GM23248 (cell line): ENCODE results near the gene AHRR. TPM values are rescaled to one million over a fixed set of nuclear protein-coding genes. Genes with fewer than 3 reads are reported as not detected.

ENCODE experiments used
- DNase-seq: peaks from one replicate; pipeline ENCODE4 v3.0.0-alpha.2; 2015
- H2AFZ ChIP-seq: fragments of 200-600 bp; sonication (generic); 2 replicates; pipeline ENCODE4 v1.6.1; 2016; ENCODE audit warnings: antibody characterized with exemption
- H3F3A ChIP-seq: fragments of 200-600 bp; sonication (generic); 2 replicates; pipeline ENCODE4 v1.6.1; 2016; ENCODE audit warnings: mild to moderate bottlenecking, antibody characterized with exemption, mixed run types; ENCODE audit not compliant: insufficient read depth
- H3K27ac ChIP-seq: fragments of 200-600 bp; sonication (generic); 2 replicates; pipeline ENCODE4 v1.5.1; 2016; ENCODE audit warnings: mild to moderate bottlenecking
- H3K27me3 ChIP-seq: fragments of 200-600 bp; sonication (generic); replicated peaks from 2 replicates; pipeline ENCODE4 v1.6.1; 2016; ENCODE audit warnings: mild to moderate bottlenecking; ENCODE audit not compliant: insufficient read depth
- H3K36me3 ChIP-seq: fragments of 200-600 bp; sonication (generic); 2 replicates; pipeline ENCODE4 v1.6.1; 2016; ENCODE audit warnings: low read depth, mild to moderate bottlenecking
- H3K4me1 ChIP-seq: fragments of 200-600 bp; sonication (generic); 2 replicates; pipeline ENCODE4 v1.6.1; 2016; ENCODE audit warnings: mild to moderate bottlenecking; ENCODE audit not compliant: insufficient read depth
- H3K4me2 ChIP-seq: fragments of 200-600 bp; sonication (generic); one replicate; pipeline ENCODE4 v1.6.1; 2016; ENCODE audit warnings: mild to moderate bottlenecking; ENCODE audit not compliant: unreplicated experiment
- H3K4me3 ChIP-seq: fragments of 200-600 bp; sonication (generic); 2 replicates; pipeline ENCODE4 v1.5.1; 2016; ENCODE audit warnings: mild to moderate bottlenecking
- H3K79me2 ChIP-seq: fragments of 200-600 bp; sonication (generic); 2 replicates; pipeline ENCODE4 v1.6.1; 2016; ENCODE audit warnings: mild to moderate bottlenecking; ENCODE audit not compliant: insufficient read depth
- H3K9ac ChIP-seq: fragments of 200-600 bp; sonication (generic); 2 replicates; pipeline ENCODE4 v1.6.1; 2016; ENCODE audit warnings: mild to moderate bottlenecking
- H3K9me2 ChIP-seq: fragments of 200-600 bp; sonication (generic); 2 replicates; pipeline ENCODE4 v1.6.1; 2016; ENCODE audit warnings: mixed run types, mild to moderate bottlenecking, moderate library complexity; ENCODE audit not compliant: insufficient read depth
- H3K9me3 ChIP-seq: fragments of 200-600 bp; sonication (generic); one replicate; pipeline ENCODE4 v1.6.1; 2017; ENCODE audit warnings: low read depth
- H4K20me1 ChIP-seq: fragments of 200-600 bp; sonication (generic); 2 replicates; pipeline ENCODE4 v1.6.0; 2016; ENCODE audit not compliant: insufficient read depth
- EZH2 ChIP-seq: fragments of 200-600 bp; sonication (generic); IDR thresholded peaks from 2 replicates; pipeline ENCODE4 v1.6.1; 2018; ENCODE audit warnings: antibody characterized with exemption, mild to moderate bottlenecking; ENCODE audit not compliant: insufficient read depth, poor library complexity, severe bottlenecking
- EZH2phosphoT487 ChIP-seq: fragments of 200-600 bp; sonication (generic); IDR thresholded peaks from 2 replicates; pipeline ENCODE4 v1.6.1; 2018; ENCODE audit warnings: antibody characterized with exemption, moderate library complexity, mild to moderate bottlenecking, low read depth; ENCODE audit not compliant: insufficient read depth
- WGBS, 2 experiments: methylation state at CpG; one replicate each; pipeline ENCODE4 v1.1.6; 2015 to 2017; ENCODE audit warnings: low lambda C conversion rate in 2 of 2, low coverage in 1 of 2; ENCODE audit errors: missing lambda C conversion rate in 2 of 2; 5-methylcytosine and 5-hydroxymethylcytosine counted together
- in situ Hi-C: fragments of 300-500 bp; cut with MboI; formaldehyde crosslinking; loops from 2 replicates; pipeline ENCODE4 v1.15.0; 2020
- polyA plus RNA-seq: library from polyadenylated mRNA; unstranded; fragments of >200 nt; fragmentation: Nextera tagmentation; extraction: Ambion mirVana; gene quantifications from 2 replicates; pipeline ENCODE4 v1.2.1, GENCODE V29; 2016
- total RNA-seq: library from RNA; depleted of rRNA; stranded (reverse); fragments of >200 nt; shearing (Covaris generic); gene quantifications from 2 replicates; pipeline ENCODE4 v1.2.3, GENCODE V29; 2014

The AHRR gene
- total and polyA plus RNA-seq, 2 experiments from 2014 or later: 13.2 to 33.7 TPM

- H4K20me1 ChIP-seq: no peaks in the 10 kb centered on the region
- in situ Hi-C loops: no loop called here
- H3K36me3 ChIP-seq: no peaks in the 10 kb centered on the region
- 89 to 96% methylated on average over 18 to 30 of the region's 30 CpGs for WGBS, 2 experiments
- no peak overlapping the region for H3K4me2 ChIP-seq
- H3K79me2 ChIP-seq: peaks cover 36% of the 10 kb centered on the region
- H3K9me2 ChIP-seq: no peaks in the 10 kb centered on the region
- H3K27ac ChIP-seq: no peak overlapping the region
- H3K4me3 ChIP-seq: no peak overlapping the region
- no peak for DNase-seq
- no peaks in the 10 kb centered on the region for H3F3A ChIP-seq
- H3K27me3 ChIP-seq: no peaks in the 10 kb centered on the region
- H3K4me1 ChIP-seq: no peaks in the 10 kb centered on the region
- H2AFZ ChIP-seq: no peak overlapping the region
- H3K9me3 ChIP-seq: no peaks in the 10 kb centered on the region
- TF ChIP-seq EZH2phosphoT487: no peak
- no peak for TF ChIP-seq EZH2
- no peak overlapping the region for H3K9ac ChIP-seq
Measured at GRCh38 chr5:353612-354580, 32.4 kb downstream of the AHRR start.

- Histone ChIP-seq H3K79me2 (peaks cover 30% of the 10 kb centered on the region), H2AFZ (no peak overlapping the region), H3K36me3 (no peaks in the 10 kb centered on the region), H3K4me2 (no peak overlapping the region), H3K4me1 (no peaks in the 10 kb centered on the region), H3K4me3 (no peak overlapping the region), H3K9me2 (no peaks in the 10 kb centered on the region), H3K9me3 (no peaks in the 10 kb centered on the region), H3K27me3 (no peaks in the 10 kb centered on the region), H3K27ac (no peak overlapping the region), H3K9ac (no peak overlapping the region), H3F3A (no peaks in the 10 kb centered on the region), H4K20me1 (no peaks in the 10 kb centered on the region)
- no peak for TF ChIP-seq EZH2
- TF ChIP-seq EZH2phosphoT487: no peak
- in situ Hi-C loops: no loop called here
- 84 to 87% methylated on average over 18 to 22 of the region's 23 CpGs for WGBS, 2 experiments
- DNase-seq: no peak
Measured at GRCh38 chr5:354581-355378, 33.3 kb downstream of the AHRR start.

DNA sequence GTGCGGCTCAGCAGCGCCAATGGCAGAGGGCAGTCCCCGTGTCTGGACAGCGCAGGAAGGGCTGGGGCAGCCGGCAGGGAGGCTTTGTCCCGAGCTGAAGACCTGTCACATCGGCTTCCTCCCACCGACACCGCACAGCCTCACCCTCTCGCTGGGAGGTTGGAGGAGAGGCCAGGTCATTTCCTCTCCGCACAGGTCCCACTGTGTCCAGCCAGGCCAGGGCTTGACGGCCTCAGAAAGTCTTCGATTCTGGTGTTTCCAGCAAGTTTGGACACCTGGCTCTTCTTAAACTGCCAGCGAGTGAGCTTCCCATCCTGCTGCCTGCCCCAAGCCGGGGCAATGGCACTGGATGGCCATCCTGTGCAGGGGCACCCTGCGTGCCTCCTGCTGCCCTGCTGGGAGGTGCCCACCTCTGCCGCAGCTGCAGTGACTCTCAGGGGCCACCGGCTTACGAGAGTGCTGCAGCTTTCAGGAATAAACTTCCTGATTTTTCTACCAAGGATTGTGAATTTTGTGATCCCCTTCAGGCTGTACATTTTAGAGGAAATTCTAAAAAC lies 33.9 kb downstream of the AHRR start:
- Histone ChIP-seq H2AFZ (no peak overlapping the region), H3K9me2 (no peaks in the 10 kb centered on the region), H3K79me2 (peaks cover 28% of the 10 kb centered on the region), H3K36me3 (no peaks in the 10 kb centered on the region), H3K4me2 (no peak overlapping the region), H3K27ac (no peak overlapping the region), H3K9me3 (no peaks in the 10 kb centered on the region), H3K9ac (no peak overlapping the region), H3K4me1 (no peaks in the 10 kb centered on the region), H3F3A (no peaks in the 10 kb centered on the region), H3K27me3 (no peaks in the 10 kb centered on the region), H4K20me1 (no peaks in the 10 kb centered on the region), H3K4me3 (no peak overlapping the region)
- 96% methylated on average over 17 to 19 of the region's 19 CpGs for WGBS, 2 experiments
- no peak for DNase-seq
- in situ Hi-C loops: no loop called here
- TF ChIP-seq EZH2phosphoT487: no peak
- TF ChIP-seq EZH2: no peak

- Histone ChIP-seq H3K4me2 (no peak overlapping the region), H3K27ac (no peak overlapping the region), H2AFZ (no peak overlapping the region), H4K20me1 (no peaks in the 10 kb centered on the region), H3K79me2 (peaks cover 28% of the 10 kb centered on the region), H3K9me2 (no peaks in the 10 kb centered on the region), H3K36me3 (no peaks in the 10 kb centered on the region), H3F3A (no peaks in the 10 kb centered on the region), H3K9ac (no peak overlapping the region), H3K4me3 (no peak overlapping the region), H3K9me3 (no peaks in the 10 kb centered on the region), H3K4me1 (no peaks in the 10 kb centered on the region), H3K27me3 (no peaks in the 10 kb centered on the region)
- in situ Hi-C loops: no loop called here
- TF ChIP-seq EZH2: no peak
- TF ChIP-seq EZH2phosphoT487: no peak
- no peak for DNase-seq
- 74 to 82% methylated on average over 4 of the region's 4 CpGs for WGBS, 2 experiments
Measured at GRCh38 chr5:355958-356357, 34.4 kb downstream of the AHRR start.
